Measurements from ENCODE around the gene TMEM74B. TPM values are rescaled to one million over a fixed set of nuclear protein-coding genes. Genes with fewer than 3 reads are reported as not detected.

Gene TMEM74B
- total RNA-seq, 1 experiment from 2014 or later, result 8.4 TPM

- TF ChIP-seq GTF2I (CRISPR knock-in tag; conservative IDR thresholded peaks at IDR 0.05) (no peak), CREM (CRISPR knock-in tag; IDR thresholded peaks at IDR 0.05) (no peak), PRRX2 (CRISPR knock-in tag; IDR thresholded peaks at IDR 0.05) (no peak)
These were observed 15.6 kb downstream of the TMEM74B start (continued) for GRCh38 chr20:1169224-1169623.

GRCh38 chr20:1166948-1167720 lies 17.6 kb downstream of the TMEM74B start:
- H3K4me3 Mint-ChIP-seq, result no peak overlapping the region
- H3K27ac Mint-ChIP-seq, result no peak overlapping the region
- no peaks in the 10 kb centered on the region for H3K9me3 Mint-ChIP-seq
- peaks cover 58% of the 10 kb centered on the region for H3K36me3 Mint-ChIP-seq
- ChIA-PET POLR2A (no interaction called here), CTCF (no interaction called here)
- ATAC-seq (no peak), DNase-seq (ENCODE audit: low spot score) (no peak)
- TF ChIP-seq ATF1 (CRISPR knock-in tag; IDR thresholded peaks at IDR 0.05), result no peak
- TF ChIP-seq SP1 (CRISPR knock-in tag; conservative IDR thresholded peaks at IDR 0.05), result no peak
- no peaks in the 10 kb centered on the region for H3K27me3 Mint-ChIP-seq (ENCODE audit: low read depth)
- no peaks in the 10 kb centered on the region for H3K4me1 Mint-ChIP-seq

- ChIA-PET POLR2A (no interaction called here), CTCF (no interaction called here)
- no peaks in the 10 kb centered on the region for H3K27me3 Mint-ChIP-seq (ENCODE audit: low read depth)
- H3K27ac Mint-ChIP-seq, result no peak overlapping the region
- no peaks in the 10 kb centered on the region for H3K4me1 Mint-ChIP-seq
- H3K4me3 Mint-ChIP-seq, result no peak overlapping the region
- H3K9me3 Mint-ChIP-seq, result no peaks in the 10 kb centered on the region
- H3K36me3 Mint-ChIP-seq, result peaks cover 63% of the 10 kb centered on the region
- TF ChIP-seq ZNF263 (CRISPR knock-in tag; IDR thresholded peaks at IDR 0.05; ENCODE audit: low read depth), result no peak
- TF ChIP-seq GTF2I (CRISPR knock-in tag; conservative IDR thresholded peaks at IDR 0.05), result no peak
- no peak for DNase-seq (ENCODE audit: low spot score)
- ATAC-seq, result no peak
These were observed 18.8 kb downstream of the TMEM74B start for GRCh38 chr20:1165941-1166340.

- TF ChIP-seq TEAD4 (CRISPR knock-in tag; IDR thresholded peaks at IDR 0.05) (no peak), NR2C2 (CRISPR knock-in tag; IDR thresholded peaks at IDR 0.05) (no peak), TCF7 (CRISPR knock-in tag; IDR thresholded peaks at IDR 0.05; ENCODE audit: low read depth) (no peak), GRHL2 (CRISPR knock-in tag; IDR thresholded peaks at IDR 0.05; ENCODE audit: insufficient replicate concordance, severe bottlenecking) (no peak), TEAD1 (CRISPR knock-in tag; IDR thresholded peaks at IDR 0.05) (no peak), NFYB (CRISPR knock-in tag; conservative IDR thresholded peaks at IDR 0.05; ENCODE audit: low read depth) (no peak), ZNF317 (CRISPR knock-in tag; IDR thresholded peaks at IDR 0.05; ENCODE audit: borderline replicate concordance, low read depth) (no peak), MLX (CRISPR knock-in tag; IDR thresholded peaks at IDR 0.05) (no peak), ATF6 (CRISPR knock-in tag; IDR thresholded peaks at IDR 0.05) (no peak), JAZF1 (CRISPR knock-in tag; IDR thresholded peaks at IDR 0.05) (no peak), USF1 (CRISPR knock-in tag; IDR thresholded peaks at IDR 0.05) (no peak), ZBTB43 (CRISPR knock-in tag; IDR thresholded peaks at IDR 0.05) (no peak)
- no peaks in the 10 kb centered on the region for H3K27me3 Mint-ChIP-seq (ENCODE audit: low read depth)
- CTCF ChIA-PET, result no interaction called here
- H3K27ac Mint-ChIP-seq, result no peak overlapping the region
- ATAC-seq (no peak), DNase-seq (ENCODE audit: low spot score) (no peak)
- no peaks in the 10 kb centered on the region for H3K4me1 Mint-ChIP-seq
- H3K9me3 Mint-ChIP-seq, result no peaks in the 10 kb centered on the region
- H3K36me3 Mint-ChIP-seq, result peaks cover 67% of the 10 kb centered on the region
- POLR2A ChIA-PET, result no interaction called here
- H3K4me3 Mint-ChIP-seq, result no peak overlapping the region
These were observed 19.3 kb downstream of the TMEM74B start for GRCh38 chr20:1165521-1165920.

Data from WTC11 (cell line).